Heart left ventricle (tissue), 16 donors: ENCODE results near the gene KDM8. TPM values are rescaled to one million over a fixed set of nuclear protein-coding genes. Genes with fewer than 3 reads are reported as not detected.
A peak's percentile ranks its signal among the peaks of the same experiment; 100 is the strongest.

Source experiments
- ATAC-seq, 4 donors: fragments of 200-7000 bp; cut with Tn5 transposase; one replicate each; pipeline ENCODE4 v1.9.1; 2020 to 2022; ENCODE audit warnings: moderate library complexity in 4 of 4, mild to moderate bottlenecking in 3 of 4, moderate number of reproducible peaks in 1 of 4
- DNase-seq, 5 donors: peaks; one replicate each; pipeline ENCODE4 v3.0.0-alpha.2; 2020
- H3K27ac ChIP-seq, 12 donors: fragments of 200-600 bp; sonication (generic) in 4 of 12; one replicate each; pipeline versions ENCODE4 v1.5.0 to v1.8.0; 2016 to 2022; ENCODE audit warnings: mild to moderate bottlenecking in 2 of 12
- H3K27me3 ChIP-seq, 9 donors: fragments of 200-600 bp; sonication (generic) in 2 of 9; one replicate each; pipeline versions ENCODE4 v1.5.1 to v1.8.0; 2016 to 2022; ENCODE audit warnings: mild to moderate bottlenecking in 3 of 9
- H3K36me3 ChIP-seq, 9 donors: fragments of 200-600 bp; sonication (generic) in 2 of 9; one replicate each; pipeline versions ENCODE4 v1.5.0 to v1.8.0; 2018 to 2022; ENCODE audit warnings: mild to moderate bottlenecking in 2 of 9
- H3K4me1 ChIP-seq, 12 donors: fragments of 200-600 bp; sonication (generic) in 4 of 12; one replicate each; pipeline versions ENCODE4 v1.5.0 to v1.8.0; 2016 to 2022; ENCODE audit warnings: mild to moderate bottlenecking in 3 of 12
- H3K4me3 ChIP-seq, 12 donors: fragments of 200-600 bp; sonication (generic) in 4 of 12; one replicate each; pipeline versions ENCODE4 v1.5.0 to v1.8.0; 2017 to 2022; ENCODE audit warnings: mild to moderate bottlenecking in 9 of 12, moderate library complexity in 4 of 12
- H3K9me3 ChIP-seq, 12 donors: fragments of 200-600 bp; sonication (generic) in 4 of 12; one replicate each; pipeline versions ENCODE4 v1.5.0 to v1.8.0; 2016 to 2022; ENCODE audit warnings: mild to moderate bottlenecking in 1 of 12
- CTCF ChIP-seq, 12 donors: fragments of 200-600 bp; sonication (generic) in 4 of 12; IDR thresholded peaks; one replicate each; pipeline versions ENCODE4 v1.5.0 to v1.8.0; 2018 to 2022; ENCODE audit warnings: antibody characterized with exemption in 12 of 12, mild to moderate bottlenecking in 5 of 12
- POLR2A ChIP-seq, 2 donors: fragments of 450-650 bp; IDR thresholded peaks; one replicate each; pipeline ENCODE4 v1.6.1; 2017; ENCODE audit warnings: antibody characterized with exemption in 2 of 2, mild to moderate bottlenecking in 2 of 2, moderate library complexity in 2 of 2
- WGBS, 4 donors: extraction: QIAGEN DNeasy Blood & Tissue Kit in 2 of 4; methylation state at CpG; one replicate each; pipeline versions ENCODE4 v1.1.5 to v1.1.7; 2013 to 2018; 5-methylcytosine and 5-hydroxymethylcytosine counted together
- intact Hi-C, 10 donors: fragments of 100-400 bp; cut with DNase I; formaldehyde crosslinking; loops; one replicate each; pipeline versions ENCODE4 v1.11.1 to v1.14.2; 2022
- polyA plus RNA-seq, 2 donors: library from polyadenylated mRNA; stranded (reverse); fragments of 200-250 nt; gene quantifications; one replicate each; pipeline ENCODE4 v1.2.3, GENCODE V29; 2013
- total RNA-seq, 9 donors: library from RNA; depleted of rRNA in 2 of 9; stranded (reverse); fragments of >200 nt in 2 of 9; fragmentation: NEBNext Ultra II Directional in 3 of 9; extraction: Animal tissue kit (Norgen Biotek cat#: 25700) in 3 of 9; gene quantifications; one replicate each; pipeline versions ENCODE4 v1.1.0 to v1.2.4, GENCODE V29; 2016 to 2023
- donor health status: ischemic (EF 13 %, LVEDD 7.1; RV severe dilation, severe dysfunction).
- donor health status: healthy with polysubstance abuse.
- donor health status: DM: no; HTN: yes; CAD: no.
- donor health status: DM: no; HTN: no; CAD: no.
- donor health status: ischemic (EF 25% LVEDD 6.9; RV normal size, moderate dysfunction).
- donor health status: ischemic (EF 25% LVEDD 5.7; RV mildly dilated, moderate dysfunction).
- donor health status: healthy.
- donor health status: DM: yes; HTN: yes; CAD: no.
- donor health status: ischemic (EF 35%, LVEDD 5.7; RV mildly dilated, moderate dysfunction).
- donor health status: nonischemic (EF 11% LVEDD 7.7; RV severe dilation, severe dysfunction).
- donor health status: DM: yes; HTN: yes; CAD: no.
- donor health status: PGD.
- donor health status: ischemic (EF 29% LVEDD 5.4; RV normal size, mild dysfunction).
- donor health status: nonischemic (EF 23%, LVEDD 6.1; RV moderate dilation, normal function).

The KDM8 gene
- total and polyA plus RNA-seq, 11 donors, result 1.4 to 8.4 (median 3.5) TPM

DNA sequence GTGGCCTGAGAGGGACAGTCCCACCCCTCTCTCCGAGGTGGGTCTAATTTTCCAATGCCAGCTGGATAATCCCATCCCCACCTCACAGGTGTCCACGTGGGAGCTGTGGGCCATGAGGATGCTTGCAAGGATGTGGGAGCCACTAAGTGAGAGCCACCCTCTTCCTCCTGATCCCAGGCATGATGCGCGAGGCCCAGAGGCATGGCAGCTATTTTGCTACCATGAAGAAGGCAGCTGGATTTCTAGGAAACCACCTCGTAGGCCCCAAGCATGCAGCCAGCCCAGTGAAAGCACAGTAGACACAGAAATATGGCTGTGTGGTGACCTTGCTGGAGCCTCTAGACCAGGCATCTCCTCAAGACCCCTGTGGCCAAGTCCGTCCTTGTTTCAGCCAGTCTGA, 20.4 kb downstream of the KDM8 start:
- Histone ChIP-seq H3K4me3 (no peak overlapping the region), H3K27me3 (no peaks in the 10 kb centered on the region), H3K4me1 (peaks cover 5 to 23% (median 11%) of the 10 kb centered on the region in 12 donors), H3K27ac (peak overlapping the region in 2 of 12 donors; percentile 69 to 79), H3K9me3 (no peaks in the 10 kb centered on the region), H3K36me3 (peaks cover 0 to 32% (median 10%) of the 10 kb centered on the region in 9 donors)
- no peak for TF ChIP-seq POLR2A (IDR thresholded peaks at IDR 0.05)
- TF ChIP-seq CTCF (IDR thresholded peaks at IDR 0.05), result no peak
- WGBS, 4 donors, result 80 to 95% (median 88%) methylated on average over 6 of the region's 6 CpGs
- ATAC-seq, result no peak
- intact Hi-C loops, result no loop called here
- peak in 2 of 5 donors; percentile 9 to 12 for DNase-seq

DNA sequence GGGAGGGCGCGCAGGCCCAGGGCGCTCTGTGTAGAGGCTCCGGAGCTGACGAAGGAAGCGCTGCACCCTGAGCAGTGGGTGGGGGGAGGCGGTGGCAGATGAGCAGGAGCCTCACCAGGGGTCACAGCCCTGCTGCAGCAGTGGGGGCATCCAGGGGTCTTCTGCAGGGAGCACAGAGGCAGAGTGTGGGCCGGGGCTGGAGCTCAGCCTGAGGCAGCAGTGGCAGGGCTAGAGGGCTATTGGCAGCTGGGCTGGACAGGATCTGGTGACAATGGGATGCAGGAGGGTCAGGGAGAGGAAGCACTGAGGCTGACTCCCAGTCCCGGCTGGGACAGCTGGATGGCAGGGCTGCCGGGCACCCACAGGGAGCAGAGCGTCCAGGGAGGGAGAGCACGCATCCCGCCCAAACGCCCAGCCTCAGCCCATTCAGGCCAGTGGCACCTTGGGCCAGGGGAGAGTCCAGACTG, 21.0 kb downstream of the KDM8 start:
- DNase-seq, result peak in 2 of 5 donors; percentile 24 to 63
- ATAC-seq, result no peak
- 90 to 95% (median 95%) methylated on average over 8 to 14 of the region's 14 CpGs for WGBS, 4 donors
- H3K4me3 ChIP-seq, result no peak overlapping the region
- peaks cover 5 to 29% (median 13%) of the 10 kb centered on the region in 12 donors for H3K4me1 ChIP-seq
- H3K27me3 ChIP-seq, result no peaks in the 10 kb centered on the region
- H3K27ac ChIP-seq, result no peak overlapping the region
- intact Hi-C loops, result no loop called here
- H3K36me3 ChIP-seq, result peaks cover 0 to 28% (median 10%) of the 10 kb centered on the region in 9 donors
- H3K9me3 ChIP-seq, result no peaks in the 10 kb centered on the region
- TF ChIP-seq POLR2A (IDR thresholded peaks at IDR 0.05) (no peak), CTCF (IDR thresholded peaks at IDR 0.05) (no peak)

- intact Hi-C loops, result loop anchor here in 1 of 10 donors (5.0 kb wide), 1 partner anchor 142 kb away; no protein-coding TSS in a partner anchor
Measured at GRCh38 chr16:27224741-27225300, 21.5 kb downstream of the KDM8 start.

More at GRCh38 chr16:27224741-27225300, 21.5 kb downstream of the KDM8 start:
- WGBS, 4 donors, result 81 to 91% (median 85%) methylated on average over 16 to 19 of the region's 19 CpGs
- H3K36me3 ChIP-seq, result peaks cover 0 to 26% (median 11%) of the 10 kb centered on the region in 9 donors
- no peaks in the 10 kb centered on the region for H3K9me3 ChIP-seq
- ATAC-seq (no peak), DNase-seq (peak in 2 of 5 donors; percentile 19 to 46)
- TF ChIP-seq CTCF (IDR thresholded peaks at IDR 0.05) (no peak), POLR2A (IDR thresholded peaks at IDR 0.05) (no peak)
- H3K4me3 ChIP-seq, result no peak overlapping the region
- no peaks in the 10 kb centered on the region for H3K27me3 ChIP-seq
- peaks cover 5 to 34% (median 17%) of the 10 kb centered on the region in 12 donors for H3K4me1 ChIP-seq
- H3K27ac ChIP-seq, result no peak overlapping the region
